22Rv1 (cell line): ENCODE data around the gene NTRK3.

Experiments
- H3K27ac ChIP-seq: fragments of 450-650 bp; 2 replicates; pipeline ENCODE4 v1.5.1; 2017
- ZFX ChIP-seq: fragments of 450-650 bp; IDR thresholded peaks from 2 replicates; pipeline ENCODE4 v1.6.1; 2017; ENCODE audit warnings: antibody characterized with exemption, borderline replicate concordance
- TF ChIP-seq, protein P1 (sequence below): fragments of 450-650 bp; IDR thresholded peaks from 2 replicates; pipeline ENCODE4 v1.5.1; 2017; ENCODE audit warnings: mild to moderate bottlenecking

Gene NTRK3

DNA sequence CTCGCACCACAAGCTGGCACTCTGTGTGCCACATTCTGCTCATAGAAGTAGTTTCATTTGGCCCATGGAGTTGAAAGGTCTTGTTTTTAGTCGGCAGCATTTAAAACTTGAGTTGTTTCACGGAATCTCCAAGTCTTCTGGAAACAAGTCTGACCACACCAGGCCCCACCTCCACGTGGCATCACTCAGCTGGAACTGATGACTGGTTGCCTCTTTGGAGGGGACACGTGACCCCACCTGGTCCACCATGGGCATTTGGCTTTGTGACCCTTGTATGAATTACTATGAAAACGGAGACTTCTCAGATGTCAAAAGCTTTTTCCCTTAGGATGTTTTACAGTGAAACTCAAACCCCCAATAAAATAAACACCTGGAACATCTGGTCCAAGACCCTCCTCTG lies 74.9 kb downstream of the NTRK3 start:
- H3K27ac ChIP-seq: no peak overlapping the region
- TF ChIP-seq, protein P1, sequence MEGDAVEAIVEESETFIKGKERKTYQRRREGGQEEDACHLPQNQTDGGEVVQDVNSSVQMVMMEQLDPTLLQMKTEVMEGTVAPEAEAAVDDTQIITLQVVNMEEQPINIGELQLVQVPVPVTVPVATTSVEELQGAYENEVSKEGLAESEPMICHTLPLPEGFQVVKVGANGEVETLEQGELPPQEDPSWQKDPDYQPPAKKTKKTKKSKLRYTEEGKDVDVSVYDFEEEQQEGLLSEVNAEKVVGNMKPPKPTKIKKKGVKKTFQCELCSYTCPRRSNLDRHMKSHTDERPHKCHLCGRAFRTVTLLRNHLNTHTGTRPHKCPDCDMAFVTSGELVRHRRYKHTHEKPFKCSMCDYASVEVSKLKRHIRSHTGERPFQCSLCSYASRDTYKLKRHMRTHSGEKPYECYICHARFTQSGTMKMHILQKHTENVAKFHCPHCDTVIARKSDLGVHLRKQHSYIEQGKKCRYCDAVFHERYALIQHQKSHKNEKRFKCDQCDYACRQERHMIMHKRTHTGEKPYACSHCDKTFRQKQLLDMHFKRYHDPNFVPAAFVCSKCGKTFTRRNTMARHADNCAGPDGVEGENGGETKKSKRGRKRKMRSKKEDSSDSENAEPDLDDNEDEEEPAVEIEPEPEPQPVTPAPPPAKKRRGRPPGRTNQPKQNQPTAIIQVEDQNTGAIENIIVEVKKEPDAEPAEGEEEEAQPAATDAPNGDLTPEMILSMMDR: no peak
- no peak for TF ChIP-seq ZFX

- TF ChIP-seq ZFX: no peak
- TF ChIP-seq, protein P1: no peak
- H3K27ac ChIP-seq: no peak overlapping the region
These were observed 77.0 kb downstream of the NTRK3 start for GRCh38 chr15:88179562-88179961.

GRCh38 chr15:88178631-88179030 lies 77.9 kb downstream of the NTRK3 start:
- TF ChIP-seq, protein P1: no peak
- TF ChIP-seq ZFX: no peak
- no peak overlapping the region for H3K27ac ChIP-seq

GRCh38 chr15:88177451-88177850 lies 79.1 kb downstream of the NTRK3 start:
- no peak for TF ChIP-seq ZFX
- TF ChIP-seq, protein P1: no peak
- H3K27ac ChIP-seq: no peak overlapping the region

GRCh38 chr15:88174571-88174970 lies 82.0 kb downstream of the NTRK3 start:
- no peak overlapping the region for H3K27ac ChIP-seq
- TF ChIP-seq, protein P1: no peak
- no peak for TF ChIP-seq ZFX

- TF ChIP-seq, protein P1: no peak
- TF ChIP-seq ZFX: no peak
These were observed 90.2 kb downstream of the NTRK3 start for GRCh38 chr15:88166082-88166993.

DNA sequence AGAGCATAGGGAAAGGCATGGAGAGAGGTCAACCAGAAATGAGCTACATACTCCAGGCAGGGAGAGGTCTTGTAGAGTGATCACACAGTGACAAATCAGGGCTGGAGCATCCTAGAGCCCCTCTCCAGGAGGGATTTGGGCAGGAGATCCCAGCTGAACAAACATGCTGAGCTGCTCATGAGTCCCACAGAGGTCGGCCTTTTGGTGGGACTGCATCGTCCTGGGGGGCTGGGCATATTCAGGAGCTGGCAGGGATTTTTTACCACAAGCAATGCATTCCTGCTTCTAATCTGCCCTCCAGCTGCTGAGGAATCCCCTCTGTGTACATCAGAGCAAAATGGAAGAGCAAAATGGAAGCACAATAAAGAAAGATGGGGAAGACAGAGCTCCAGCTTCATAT lies 94.9 kb downstream of the NTRK3 start:
- TF ChIP-seq ZFX: no peak
- TF ChIP-seq, protein P1: no peak
- H3K27ac ChIP-seq: no peak overlapping the region

More at GRCh38 chr15:88166082-88166993, 90.2 kb downstream of the NTRK3 start:
- H3K27ac ChIP-seq: no peak overlapping the region
